SH-SY5Y (cell line): Measurements from ENCODE around the gene DDX56.

ENCODE experiments used
- GATA2 ChIP-seq: IDR thresholded peaks from 2 replicates; pipeline ENCODE4 v1.6.1; 2011; ENCODE audit warnings: mild to moderate bottlenecking, low read depth, low read length
- GATA3 ChIP-seq: IDR thresholded peaks from 2 replicates; pipeline ENCODE4 v1.6.1; 2011; ENCODE audit warnings: low read depth, mild to moderate bottlenecking, low read length, moderate library complexity

GRCh38 chr7:44537442-44537841, 36.3 kb downstream of the DDX56 start:
- TF ChIP-seq GATA3 (no peak), GATA2 (no peak)
